K562 (cell line): ENCODE results near the gene CAMK2G. TPM values are rescaled to one million over a fixed set of nuclear protein-coding genes. Genes with fewer than 3 reads are reported as not detected.
A peak's percentile ranks its signal among the peaks of the same experiment; 100 is the strongest.

Experiments used
- CBFB ChIP-seq: sonication (generic); formaldehyde crosslinking; IDR thresholded peaks from 2 replicates; pipeline ENCODE4 v1.4.0; 2020; ENCODE audit warnings: mild to moderate bottlenecking, missing genetic modification reagents
- DDX20 ChIP-seq: fragments of 450-650 bp; IDR thresholded peaks from 2 replicates; pipeline ENCODE4 v1.6.1; 2016; ENCODE audit warnings: missing genetic modification characterization, low read depth, mild to moderate bottlenecking, missing compliant biosample characterization, moderate library complexity
- ILK ChIP-seq: fragments of 450-650 bp; IDR thresholded peaks from 2 replicates; pipeline ENCODE4 v1.6.1; 2016; ENCODE audit warnings: missing genetic modification characterization, low read depth, mild to moderate bottlenecking, missing compliant biosample characterization, moderate library complexity, borderline replicate concordance
- JUN ChIP-seq, 2 experiments: sonication (generic) in 1 of 2; formaldehyde crosslinking in 1 of 2; IDR thresholded peaks; 2 replicates each; pipeline versions ENCODE4 v1.6.1 to v1.8.0; 2012 to 2022; ENCODE audit warnings: borderline replicate concordance in 2 of 2, mild to moderate bottlenecking in 2 of 2, improper control_type of control experiment in 1 of 2, low read depth in 1 of 2, low read length in 1 of 2, missing genetic modification reagents in 1 of 2
- MBD2 ChIP-seq: sonication (generic); IDR thresholded peaks from 2 replicates; pipeline ENCODE4 v1.6.1; 2016; ENCODE audit warnings: low read depth, borderline replicate concordance
- NELFE ChIP-seq: IDR thresholded peaks from 2 replicates; pipeline ENCODE4 v1.6.1; 2011; ENCODE audit warnings: mild to moderate bottlenecking; ENCODE audit not compliant: insufficient read depth, insufficient read length
- PCBP1 ChIP-seq: fragments of 200-400 bp; formaldehyde crosslinking; IDR thresholded peaks from 2 replicates; pipeline ENCODE4 v1.6.1; 2018; ENCODE audit warnings: mild to moderate bottlenecking, low read depth, low read length; ENCODE audit not compliant: poor library complexity, severe bottlenecking
- PHF20 ChIP-seq: fragments of 450-650 bp; IDR thresholded peaks from 2 replicates; pipeline ENCODE4 v1.6.1; 2018; ENCODE audit not compliant: partially characterized antibody
- PML ChIP-seq: IDR thresholded peaks from 2 replicates; pipeline ENCODE4 v1.6.1; 2012; ENCODE audit warnings: low read length, inconsistent platforms
- POLR2G ChIP-seq: fragments of 200-400 bp; formaldehyde crosslinking; IDR thresholded peaks from 2 replicates; pipeline ENCODE4 v1.6.1; 2017; ENCODE audit warnings: low read depth, mild to moderate bottlenecking, antibody characterized with exemption, low read length, moderate library complexity
- PYGO2 ChIP-seq: fragments of 450-650 bp; IDR thresholded peaks from 2 replicates; pipeline ENCODE4 v1.6.1; 2016; ENCODE audit warnings: mild to moderate bottlenecking, missing genetic modification characterization, moderate library complexity, missing compliant biosample characterization
- RBM39 ChIP-seq: fragments of 200-400 bp; formaldehyde crosslinking; optimal IDR thresholded peaks from 2 replicates; pipeline ENCODE3; 2018; ENCODE audit warnings: low read depth, low read length
- RCOR1 ChIP-seq, 2 experiments: IDR thresholded peaks; 2 replicates each; pipeline ENCODE4 v1.6.1; 2012; ENCODE audit warnings: low read depth in 2 of 2, low read length in 2 of 2, borderline replicate concordance in 1 of 2, improper control_type of control experiment in 1 of 2
- RFX5 ChIP-seq: IDR thresholded peaks from 2 replicates; pipeline ENCODE4 v1.6.1; 2011; ENCODE audit warnings: low read depth, mild to moderate bottlenecking, improper control_type of control experiment, low read length
- SAFB ChIP-seq: fragments of 200-400 bp; formaldehyde crosslinking; IDR thresholded peaks from 2 replicates; pipeline ENCODE4 v1.6.1; 2017; ENCODE audit warnings: low read depth, low read length, borderline replicate concordance
- THRAP3 ChIP-seq: fragments of 450-650 bp; IDR thresholded peaks from 2 replicates; pipeline ENCODE4 v1.6.1; 2016; ENCODE audit warnings: mild to moderate bottlenecking, inconsistent platforms, borderline replicate concordance
- ZC3H11A ChIP-seq: IDR thresholded peaks from 2 replicates; pipeline ENCODE4 v1.6.1; 2012; ENCODE audit warnings: low read depth, low read length, improper control_type of control experiment
- ZKSCAN3 ChIP-seq: fragments of 250-450 bp; sonication (Bioruptor Pico); IDR thresholded peaks from 2 replicates; pipeline ENCODE4 v1.4.0; 2020
- ZNF699 ChIP-seq: fragments of 250-450 bp; sonication (Bioruptor Pico); IDR thresholded peaks from 2 replicates; pipeline ENCODE4 v1.8.0; 2021; ENCODE audit warnings: mild to moderate bottlenecking, moderate library complexity; ENCODE audit not compliant: insufficient replicate concordance
- ZSCAN32 ChIP-seq: fragments of 450-650 bp; formaldehyde crosslinking; IDR thresholded peaks from 2 replicates; pipeline ENCODE4 v1.4.0; 2020; ENCODE audit warnings: mild to moderate bottlenecking, moderate library complexity
- polyA plus RNA-seq, 8 experiments: library from polyadenylated mRNA; depleted of rRNA in 4 of 8; stranded (reverse) in 5 of 8; unstranded in 3 of 8; fragments of >200 nt; fragmentation: Nextera tagmentation in 2 of 8; fragmentation: Illumina TruSeq in 1 of 8; extraction: Ambion mirVana in 2 of 8; extraction: Trizol in 1 of 8; gene quantifications; 2 replicates each; pipeline versions ENCODE4 v1.2.1 to v1.2.3, GENCODE V29; 2011 to 2014; ENCODE audit warnings: inconsistent platforms in 1 of 8, missing spikeins in 1 of 8
- total RNA-seq, 7 experiments: library from RNA; depleted of rRNA in 6 of 7; stranded (reverse); fragments of >200 nt in 6 of 7; fragmentation: Illumina TruSeq in 2 of 7; extraction: Trizol in 2 of 7; gene quantifications; 2 replicates each; pipeline versions ENCODE4 v1.2.1 to v1.2.3, GENCODE V29; 2011 to 2021; ENCODE audit warnings: low replicate concordance in 1 of 7
- TF ChIP-seq, protein P1 (sequence below): fragments of 250-450 bp; sonication (Bioruptor Pico); IDR thresholded peaks from 2 replicates; pipeline ENCODE4 v1.4.0; 2020; ENCODE audit warnings: borderline replicate concordance
- TF ChIP-seq, protein P2 (sequence below), 3 experiments: IDR thresholded peaks in 2 of 3; conservative IDR thresholded peaks in 1 of 3; 2 replicates each; pipeline ENCODE4 v1.5.1; 2011 to 2012; ENCODE audit warnings: low read length in 3 of 3, mild to moderate bottlenecking in 3 of 3, control low read depth in 2 of 3, improper control_type of control experiment in 1 of 3, inconsistent platforms in 1 of 3, low read depth in 1 of 3, mixed read lengths in 1 of 3, moderate library complexity in 1 of 3; ENCODE audit not compliant: insufficient read depth in 2 of 3
- TF ChIP-seq, protein P3 (sequence below): sonication (generic); formaldehyde crosslinking; IDR thresholded peaks from 2 replicates; pipeline ENCODE4 v1.8.0; 2022; ENCODE audit warnings: mild to moderate bottlenecking, missing genetic modification reagents

Gene CAMK2G
- total and polyA plus RNA-seq, 9 of the 15 experiments (the other 6 are each of a cell fraction or from before 2014, with no cell fraction given): 9.0 to 37.9 (median 32.6) TPM

DNA sequence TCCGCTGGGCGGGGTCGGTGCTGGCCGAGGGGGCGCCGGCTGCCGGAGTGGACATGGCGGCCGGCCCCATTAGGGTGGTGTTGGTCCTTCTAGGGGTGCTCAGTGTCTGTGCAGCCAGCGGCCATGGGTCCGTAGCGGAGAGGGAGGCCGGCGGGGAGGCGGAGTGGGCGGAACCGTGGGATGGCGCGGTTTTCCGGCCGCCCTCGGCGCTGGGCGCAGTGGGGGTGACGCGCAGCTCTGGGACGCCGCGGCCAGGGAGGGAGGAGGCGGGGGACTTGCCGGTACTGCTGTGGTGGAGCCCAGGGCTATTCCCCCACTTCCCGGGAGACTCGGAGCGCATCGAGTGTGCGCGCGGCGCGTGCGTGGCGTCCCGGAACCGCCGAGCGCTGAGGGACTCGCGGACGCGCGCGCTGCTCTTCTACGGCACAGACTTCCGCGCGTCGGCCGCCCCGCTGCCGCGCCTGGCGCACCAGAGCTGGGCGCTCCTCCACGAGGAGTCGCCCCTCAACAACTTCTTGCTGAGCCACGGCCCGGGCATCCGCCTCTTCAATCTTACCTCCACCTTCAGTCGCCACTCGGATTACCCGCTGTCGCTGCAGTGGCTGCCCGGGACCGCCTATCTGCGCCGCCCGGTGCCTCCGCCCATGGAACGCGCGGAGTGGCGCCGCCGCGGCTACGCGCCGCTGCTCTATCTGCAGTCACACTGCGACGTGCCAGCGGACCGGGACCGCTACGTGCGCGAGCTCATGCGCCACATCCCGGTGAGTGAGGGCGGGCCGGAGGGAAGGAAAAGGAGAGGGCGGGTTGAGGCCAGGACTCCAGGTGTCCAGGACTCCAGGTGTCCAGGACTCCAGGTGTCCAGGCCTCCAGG lies 101.8 kb downstream of the CAMK2G start (continued):
- TF ChIP-seq, protein P1, sequence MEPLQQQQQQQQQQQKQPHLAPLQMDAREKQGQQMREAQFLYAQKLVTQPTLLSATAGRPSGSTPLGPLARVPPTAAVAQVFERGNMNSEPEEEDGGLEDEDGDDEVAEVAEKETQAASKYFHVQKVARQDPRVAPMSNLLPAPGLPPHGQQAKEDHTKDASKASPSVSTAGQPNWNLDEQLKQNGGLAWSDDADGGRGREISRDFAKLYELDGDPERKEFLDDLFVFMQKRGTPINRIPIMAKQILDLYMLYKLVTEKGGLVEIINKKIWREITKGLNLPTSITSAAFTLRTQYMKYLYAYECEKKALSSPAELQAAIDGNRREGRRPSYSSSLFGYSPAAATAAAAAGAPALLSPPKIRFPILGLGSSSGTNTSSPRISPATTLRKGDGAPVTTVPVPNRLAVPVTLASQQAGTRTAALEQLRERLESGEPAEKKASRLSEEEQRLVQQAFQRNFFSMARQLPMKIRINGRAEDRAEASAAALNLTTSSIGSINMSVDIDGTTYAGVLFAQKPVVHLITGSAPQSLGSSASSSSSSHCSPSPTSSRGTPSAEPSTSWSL (CRISPR knock-in tag): no peak
- no peak for TF ChIP-seq THRAP3
- no peak for TF ChIP-seq ZKSCAN3 (CRISPR knock-in tag)
- TF ChIP-seq NELFE: no peak
- peak in 1 of 2 experiments; percentile 7; a peak in 1 of 4 replicates for TF ChIP-seq RCOR1 (IDR thresholded peaks at IDR 0.05; ENCODE audit: borderline replicate concordance in 1 of 2, low read depth in 2 of 2, low read length in 2 of 2)
- TF ChIP-seq PHF20: peak; percentile 85
- TF ChIP-seq RFX5: no peak
- TF ChIP-seq RBM39: no peak
- TF ChIP-seq ZSCAN32 (CRISPR knock-in tag): peak; percentile 77; the same call in 1 of the 2 replicates
- TF ChIP-seq ZC3H11A: no peak
- TF ChIP-seq MBD2: peak; percentile 53; the same call in 1 of the 2 replicates
- TF ChIP-seq SAFB: peak; percentile 95
- TF ChIP-seq DDX20 (tag): no peak
- TF ChIP-seq, protein P2, sequence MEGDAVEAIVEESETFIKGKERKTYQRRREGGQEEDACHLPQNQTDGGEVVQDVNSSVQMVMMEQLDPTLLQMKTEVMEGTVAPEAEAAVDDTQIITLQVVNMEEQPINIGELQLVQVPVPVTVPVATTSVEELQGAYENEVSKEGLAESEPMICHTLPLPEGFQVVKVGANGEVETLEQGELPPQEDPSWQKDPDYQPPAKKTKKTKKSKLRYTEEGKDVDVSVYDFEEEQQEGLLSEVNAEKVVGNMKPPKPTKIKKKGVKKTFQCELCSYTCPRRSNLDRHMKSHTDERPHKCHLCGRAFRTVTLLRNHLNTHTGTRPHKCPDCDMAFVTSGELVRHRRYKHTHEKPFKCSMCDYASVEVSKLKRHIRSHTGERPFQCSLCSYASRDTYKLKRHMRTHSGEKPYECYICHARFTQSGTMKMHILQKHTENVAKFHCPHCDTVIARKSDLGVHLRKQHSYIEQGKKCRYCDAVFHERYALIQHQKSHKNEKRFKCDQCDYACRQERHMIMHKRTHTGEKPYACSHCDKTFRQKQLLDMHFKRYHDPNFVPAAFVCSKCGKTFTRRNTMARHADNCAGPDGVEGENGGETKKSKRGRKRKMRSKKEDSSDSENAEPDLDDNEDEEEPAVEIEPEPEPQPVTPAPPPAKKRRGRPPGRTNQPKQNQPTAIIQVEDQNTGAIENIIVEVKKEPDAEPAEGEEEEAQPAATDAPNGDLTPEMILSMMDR (IDR thresholded peaks at IDR 0.05 in 2 of 3, conservative IDR thresholded peaks at IDR 0.05 in 1 of 3; ENCODE audit: insufficient read depth in 2 of 3, low read depth in 1 of 3, low read length in 3 of 3): peak in 2 of 3 experiments; percentile 22 to 24; a peak in 3 of 6 replicates
- TF ChIP-seq JUN (IDR thresholded peaks at IDR 0.05; ENCODE audit: borderline replicate concordance, low read depth, low read length): no peak
- no peak for TF ChIP-seq JUN (CRISPR knock-in tag; IDR thresholded peaks at IDR 0.05; ENCODE audit: borderline replicate concordance)
- TF ChIP-seq PCBP1: no peak
- TF ChIP-seq CBFB (CRISPR knock-in tag): no peak
- TF ChIP-seq ILK: no peak
- TF ChIP-seq PYGO2 (tag): no peak
- peak; percentile 93 for TF ChIP-seq POLR2G
- peak; percentile 83 for TF ChIP-seq PML
- no peak for TF ChIP-seq ZNF699 (CRISPR knock-in tag)
- TF ChIP-seq, protein P3, sequence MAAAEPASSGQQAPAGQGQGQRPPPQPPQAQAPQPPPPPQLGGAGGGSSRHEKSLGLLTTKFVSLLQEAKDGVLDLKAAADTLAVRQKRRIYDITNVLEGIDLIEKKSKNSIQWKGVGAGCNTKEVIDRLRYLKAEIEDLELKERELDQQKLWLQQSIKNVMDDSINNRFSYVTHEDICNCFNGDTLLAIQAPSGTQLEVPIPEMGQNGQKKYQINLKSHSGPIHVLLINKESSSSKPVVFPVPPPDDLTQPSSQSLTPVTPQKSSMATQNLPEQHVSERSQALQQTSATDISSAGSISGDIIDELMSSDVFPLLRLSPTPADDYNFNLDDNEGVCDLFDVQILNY: peak; percentile 78; the same call in 1 of the 2 replicates
